ENCODE data around the gene HYDIN. TPM values are rescaled to one million over a fixed set of nuclear protein-coding genes. Genes with fewer than 3 reads are reported as not detected.
A peak's percentile ranks its signal among the peaks of the same experiment; 100 is the strongest.

HYDIN gene
- total RNA-seq (under 1 TPM in 3 of 5 experiments, not detected in 2; 0.13 to 0.89 (median 0.32) TPM), polyA plus RNA-seq (not detected), total RNA-seq (not detected)

DNA sequence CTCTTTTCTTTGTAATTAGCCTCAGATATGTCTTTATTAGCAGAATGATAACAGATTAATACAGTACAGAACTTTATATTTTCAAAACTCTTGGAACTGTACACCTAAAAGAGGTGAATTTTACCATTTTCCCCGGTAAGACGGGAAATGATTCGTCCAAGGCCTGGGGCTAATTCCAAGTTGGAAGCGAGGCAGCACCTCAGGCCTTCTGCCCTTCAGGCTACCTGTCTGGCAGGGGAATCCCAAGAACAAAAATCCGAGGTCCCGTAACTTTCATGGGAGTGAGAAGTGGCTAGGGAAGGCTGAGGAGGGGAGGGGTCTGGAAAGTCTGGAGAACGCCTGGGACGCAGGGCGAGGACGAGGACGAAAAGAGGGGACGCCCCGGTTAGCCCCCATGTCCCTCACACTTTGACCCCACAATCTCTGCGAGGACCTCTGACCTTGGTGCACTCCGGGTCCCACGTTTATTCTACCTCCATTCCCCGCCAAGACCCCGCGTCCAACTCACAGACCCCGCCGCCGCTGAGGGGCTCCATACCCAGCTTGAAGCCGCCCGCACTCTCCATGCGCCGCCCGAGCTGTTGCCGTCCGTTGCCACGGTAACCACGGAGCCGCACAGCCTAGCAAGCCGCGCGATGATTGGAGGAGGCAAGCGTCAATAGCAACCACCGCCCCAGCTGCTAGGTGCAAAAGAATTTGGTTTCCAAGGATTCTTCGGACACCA lies at the start of gene HYDIN:
Gene HYDIN (minus strand): TSS at position 601 of the 724 bp plus-strand sequence. CDS start 43,827 bp downstream, outside the sequence.
- peaks cover 0 to 17% (median 0%) of the 10 kb centered on the region in 3 experiments for H3K9me3 ChIP-seq (ENCODE audit: control insufficient read depth in 2 of 3, low read length in 3 of 3)

DNA sequence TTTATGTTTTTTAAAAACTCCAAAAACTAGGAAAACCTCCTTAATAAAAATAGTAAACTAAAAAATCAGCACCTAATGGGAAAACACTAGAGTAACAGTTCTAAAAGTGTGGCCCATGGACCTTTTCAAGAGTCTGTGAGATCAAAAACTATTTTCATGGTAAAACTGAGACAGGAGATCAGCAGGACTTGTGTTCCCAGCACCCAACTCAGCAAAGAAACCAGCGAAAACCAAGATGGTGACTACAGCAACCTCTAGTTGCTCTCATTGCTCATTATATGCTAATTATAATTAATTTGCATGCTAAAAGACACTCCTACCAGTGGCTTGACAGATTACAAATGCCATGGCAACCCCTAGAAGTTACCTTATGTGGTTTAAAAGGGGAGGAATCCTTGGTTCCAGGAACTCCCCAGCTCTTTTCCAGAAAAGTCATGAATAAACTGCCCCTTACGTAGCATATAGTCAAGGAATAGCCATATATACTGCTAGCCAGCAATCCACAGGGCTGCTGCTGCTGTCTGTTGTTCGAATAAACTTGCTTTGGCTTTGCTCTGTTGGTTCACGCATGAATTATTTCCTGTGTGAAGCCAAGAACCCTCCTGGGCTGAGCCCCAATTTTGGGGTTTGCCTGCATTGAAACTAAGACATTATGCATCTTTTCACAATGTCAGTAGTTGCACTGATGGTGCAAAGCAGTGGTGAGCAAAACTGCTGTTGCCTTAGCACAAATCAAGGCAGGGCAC lies 46.2 kb upstream of the HYDIN start:
- no peaks in the 10 kb centered on the region for H3K27me3 ChIP-seq (ENCODE audit: control insufficient read depth in 2 of 2, insufficient read depth in 2 of 2, low read length in 2 of 2)
- ChIA-PET CTCF (no interaction called here), POLR2A (no interaction called here)
- ATAC-seq, result no peak
- no peak overlapping the region for H3K4me3 ChIP-seq (ENCODE audit: low read length)
- no peaks in the 10 kb centered on the region for H3K4me1 ChIP-seq (ENCODE audit: control insufficient read depth in 2 of 2, insufficient read depth in 2 of 2, low read length in 2 of 2)
- Mint-ChIP-seq H3K27ac (no peak overlapping the region), H3K36me3 (peaks cover 0 to 18% (median 7%) of the 10 kb centered on the region in 5 donors), H3K27me3 (peaks cover 0 to 6% (median 0%) of the 10 kb centered on the region in 5 donors), H3K9me3 (peaks cover 4 to 19% (median 13%) of the 10 kb centered on the region in 11 donors), H3K4me3 (no peak overlapping the region), H3K4me1 (peaks cover 0 to 4% (median 0%) of the 10 kb centered on the region in 7 donors)
- no peaks in the 10 kb centered on the region for H3K36me3 ChIP-seq (ENCODE audit: control insufficient read depth in 2 of 3, insufficient read depth in 3 of 3, low read length in 3 of 3)
- DNase-seq, result no peak
- no peak overlapping the region for H3K27ac ChIP-seq (ENCODE audit: low read depth, low read length)
- intact Hi-C loops (cut with micrococcal nuclease), result no loop called here
- no peaks in the 10 kb centered on the region for H3K9me3 ChIP-seq (ENCODE audit: control insufficient read depth in 2 of 3, low read length in 3 of 3)

More for the DNA sequence above, at the start of gene HYDIN:
- H3K36me3 ChIP-seq (ENCODE audit: control insufficient read depth in 2 of 3, insufficient read depth in 3 of 3, low read length in 3 of 3), result no peaks in the 10 kb centered on the region
- DNase-seq (peak in 3 of 9 donors; percentile 1 to 36 (median 6)), ATAC-seq (no peak)
- peaks cover 0 to 23% (median 7%) of the 10 kb centered on the region in 5 donors for H3K36me3 Mint-ChIP-seq
- H3K4me3 ChIP-seq (ENCODE audit: low read length), result no peak within 1 kb of the TSS
- H3K27ac ChIP-seq (ENCODE audit: low read depth, low read length), result no peak within 1 kb of the TSS
- POLR2A ChIA-PET, result no interaction called here
- intact Hi-C loops (cut with micrococcal nuclease), result no loop called here
- peaks cover 0 to 4% of the 10 kb centered on the region in 2 donors for H3K27me3 ChIP-seq (ENCODE audit: control insufficient read depth in 2 of 2, insufficient read depth in 2 of 2, low read length in 2 of 2)
- H3K4me1 ChIP-seq (ENCODE audit: control insufficient read depth in 2 of 2, insufficient read depth in 2 of 2, low read length in 2 of 2), result no peaks in the 10 kb centered on the region
- H3K9me3 Mint-ChIP-seq, result peaks cover 0 to 75% (median 42%) of the 10 kb centered on the region in 11 donors
- H3K4me1 Mint-ChIP-seq, result peaks cover 0 to 7% (median 0%) of the 10 kb centered on the region in 7 donors
- CTCF ChIA-PET, result no interaction called here
- peaks cover 21 to 52% (median 41%) of the 10 kb centered on the region in 5 donors for H3K27me3 Mint-ChIP-seq
- peak within 1 kb of the TSS in 3 of 10 donors; percentile 10 to 30 (median 15) for H3K4me3 Mint-ChIP-seq
- peak within 1 kb of the TSS in 1 of 9 donors; percentile 51 for H3K27ac Mint-ChIP-seq

DNA sequence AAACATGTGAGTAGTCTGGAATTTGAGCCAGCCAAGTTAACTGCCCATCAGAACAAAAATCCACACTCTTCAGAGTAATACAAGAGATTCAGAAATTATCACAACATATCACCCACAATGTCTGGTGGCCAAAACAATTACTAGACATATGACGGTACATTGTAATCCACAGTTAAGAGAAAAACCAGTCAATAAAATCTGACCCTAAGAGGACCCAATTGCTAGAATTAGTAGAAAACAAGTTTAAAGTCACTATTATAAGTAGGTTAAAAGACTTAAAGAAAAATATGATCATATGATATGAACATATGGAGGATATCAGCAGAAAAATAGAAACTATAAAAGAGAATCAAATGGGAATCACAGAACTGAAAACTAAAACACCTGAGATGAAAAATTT lies 42.9 kb upstream of the HYDIN start:
- DNase-seq, result no peak
- Mint-ChIP-seq H3K4me3 (no peak overlapping the region), H3K27me3 (peaks cover 3 to 33% (median 7%) of the 10 kb centered on the region in 5 donors), H3K9me3 (peaks cover 3 to 15% (median 13%) of the 10 kb centered on the region in 11 donors), H3K27ac (no peak overlapping the region), H3K4me1 (no peaks in the 10 kb centered on the region), H3K36me3 (peaks cover 0 to 24% (median 4%) of the 10 kb centered on the region in 5 donors)
- intact Hi-C loops (cut with micrococcal nuclease), result no loop called here
- no peak overlapping the region for H3K27ac ChIP-seq (ENCODE audit: low read depth, low read length)
- H3K4me1 ChIP-seq (ENCODE audit: control insufficient read depth in 2 of 2, insufficient read depth in 2 of 2, low read length in 2 of 2), result no peaks in the 10 kb centered on the region
- no peak overlapping the region for H3K4me3 ChIP-seq (ENCODE audit: low read length)
- CTCF ChIA-PET, result no interaction called here
- no peak for ATAC-seq
- no peaks in the 10 kb centered on the region for H3K27me3 ChIP-seq (ENCODE audit: control insufficient read depth in 2 of 2, insufficient read depth in 2 of 2, low read length in 2 of 2)
- H3K9me3 ChIP-seq (ENCODE audit: control insufficient read depth in 2 of 3, low read length in 3 of 3), result no peaks in the 10 kb centered on the region
- H3K36me3 ChIP-seq (ENCODE audit: control insufficient read depth in 2 of 3, insufficient read depth in 3 of 3, low read length in 3 of 3), result no peaks in the 10 kb centered on the region
- POLR2A ChIA-PET, result no interaction called here

DNA sequence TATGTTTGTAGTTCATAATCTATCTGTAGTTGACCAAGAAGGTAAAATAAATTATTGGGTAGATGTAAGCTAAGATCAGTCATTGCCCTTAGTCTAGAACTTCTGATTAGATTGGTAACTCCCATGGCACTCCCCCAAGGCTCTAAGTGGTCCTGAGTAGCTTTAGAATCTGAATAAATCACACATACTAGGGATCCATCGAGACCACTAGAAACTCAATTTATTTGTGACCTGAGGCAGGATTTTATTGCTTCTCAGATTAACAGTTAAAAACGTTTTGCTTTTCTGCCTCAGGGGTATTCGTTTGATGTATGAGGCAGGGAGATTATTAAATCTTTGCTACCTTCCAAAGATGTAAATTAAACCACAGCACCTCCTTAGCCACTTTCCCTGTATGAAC lies 33.8 kb upstream of the HYDIN start:
- CTCF ChIA-PET, result no interaction called here
- no peak for ATAC-seq
- Mint-ChIP-seq H3K4me1 (peaks cover 0 to 5% (median 3%) of the 10 kb centered on the region in 7 donors), H3K4me3 (no peak overlapping the region), H3K9me3 (peaks cover 0 to 4% (median 0%) of the 10 kb centered on the region in 11 donors), H3K27me3 (peaks cover 22 to 57% (median 36%) of the 10 kb centered on the region in 5 donors), H3K36me3 (peaks cover 0 to 7% (median 4%) of the 10 kb centered on the region in 5 donors), H3K27ac (no peak overlapping the region)
- no peak overlapping the region for H3K27ac ChIP-seq (ENCODE audit: low read depth, low read length)
- H3K36me3 ChIP-seq (ENCODE audit: control insufficient read depth in 2 of 3, insufficient read depth in 3 of 3, low read length in 3 of 3), result no peaks in the 10 kb centered on the region
- intact Hi-C loops (cut with micrococcal nuclease), result no loop called here
- no peak for DNase-seq
- no peaks in the 10 kb centered on the region for H3K4me1 ChIP-seq (ENCODE audit: control insufficient read depth in 2 of 2, insufficient read depth in 2 of 2, low read length in 2 of 2)
- no peaks in the 10 kb centered on the region for H3K27me3 ChIP-seq (ENCODE audit: control insufficient read depth in 2 of 2, insufficient read depth in 2 of 2, low read length in 2 of 2)
- H3K9me3 ChIP-seq (ENCODE audit: control insufficient read depth in 2 of 3, low read length in 3 of 3), result no peaks in the 10 kb centered on the region
- POLR2A ChIA-PET, result no interaction called here
- no peak overlapping the region for H3K4me3 ChIP-seq (ENCODE audit: low read length)

DNA sequence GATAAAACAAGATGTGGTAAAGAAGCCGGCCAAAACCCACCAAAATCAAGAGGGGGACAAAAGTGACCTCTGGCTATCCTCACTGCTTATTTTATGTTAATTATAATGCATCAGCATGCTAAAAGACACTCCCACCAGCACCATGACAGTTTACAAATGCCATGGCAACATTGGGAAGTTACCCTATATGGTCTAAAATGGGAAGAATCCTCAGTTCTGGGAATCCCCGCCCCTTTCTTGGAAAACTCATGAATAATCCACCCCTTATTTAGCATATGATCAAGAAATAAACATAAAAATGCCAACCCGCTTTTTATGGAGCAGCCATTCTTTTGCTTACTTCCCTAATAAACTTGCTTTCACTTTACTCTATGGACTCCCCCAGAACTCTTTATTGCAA lies 33.1 kb upstream of the HYDIN start:
- no peak overlapping the region for H3K4me3 ChIP-seq (ENCODE audit: low read length)
- ChIA-PET CTCF (no interaction called here), POLR2A (no interaction called here)
- H3K27me3 ChIP-seq (ENCODE audit: control insufficient read depth in 2 of 2, insufficient read depth in 2 of 2, low read length in 2 of 2), result no peaks in the 10 kb centered on the region
- Mint-ChIP-seq H3K4me1 (peaks cover 0 to 11% (median 6%) of the 10 kb centered on the region in 7 donors), H3K27ac (no peak overlapping the region), H3K4me3 (no peak overlapping the region), H3K9me3 (peaks cover 0 to 4% (median 0%) of the 10 kb centered on the region in 11 donors), H3K27me3 (peaks cover 24 to 54% (median 43%) of the 10 kb centered on the region in 5 donors), H3K36me3 (peaks cover 0 to 7% (median 4%) of the 10 kb centered on the region in 5 donors)
- no peaks in the 10 kb centered on the region for H3K4me1 ChIP-seq (ENCODE audit: control insufficient read depth in 2 of 2, insufficient read depth in 2 of 2, low read length in 2 of 2)
- H3K36me3 ChIP-seq (ENCODE audit: control insufficient read depth in 2 of 3, insufficient read depth in 3 of 3, low read length in 3 of 3), result no peaks in the 10 kb centered on the region
- no peak for ATAC-seq
- H3K27ac ChIP-seq (ENCODE audit: low read depth, low read length), result no peak overlapping the region
- DNase-seq, result no peak
- no peaks in the 10 kb centered on the region for H3K9me3 ChIP-seq (ENCODE audit: control insufficient read depth in 2 of 3, low read length in 3 of 3)
- intact Hi-C loops (cut with micrococcal nuclease), result no loop called here

DNA sequence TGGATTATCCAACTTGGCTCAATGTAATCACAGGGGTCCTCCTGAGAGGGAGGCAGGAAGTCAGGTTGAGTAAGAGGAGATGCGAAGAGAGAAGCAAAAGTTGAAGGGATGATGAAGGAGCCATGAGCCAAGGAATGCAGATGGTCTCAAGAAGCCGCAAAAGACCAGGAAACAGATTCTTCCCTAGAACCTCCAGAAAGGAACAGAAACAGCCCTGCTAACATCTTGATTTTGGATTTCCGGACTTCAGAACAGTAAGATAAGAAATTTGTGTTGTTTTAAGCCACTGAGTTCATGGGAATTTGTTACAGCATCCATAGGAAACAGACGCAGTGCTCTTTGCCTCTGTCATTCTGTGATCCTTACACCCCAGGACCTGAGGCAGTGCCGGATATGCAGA lies 31.9 kb upstream of the HYDIN start:
- Histone ChIP-seq H3K4me1 (ENCODE audit: control insufficient read depth in 2 of 2, insufficient read depth in 2 of 2, low read length in 2 of 2) (no peaks in the 10 kb centered on the region), H3K27me3 (ENCODE audit: control insufficient read depth in 2 of 2, insufficient read depth in 2 of 2, low read length in 2 of 2) (no peaks in the 10 kb centered on the region), H3K36me3 (ENCODE audit: control insufficient read depth in 2 of 3, insufficient read depth in 3 of 3, low read length in 3 of 3) (no peaks in the 10 kb centered on the region), H3K9me3 (ENCODE audit: control insufficient read depth in 2 of 3, low read length in 3 of 3) (no peaks in the 10 kb centered on the region), H3K4me3 (ENCODE audit: low read length) (no peak overlapping the region), H3K27ac (ENCODE audit: low read depth, low read length) (no peak overlapping the region)
- peaks cover 0 to 4% (median 0%) of the 10 kb centered on the region in 11 donors for H3K9me3 Mint-ChIP-seq
- ATAC-seq, result no peak
- H3K27me3 Mint-ChIP-seq, result peaks cover 24 to 50% (median 41%) of the 10 kb centered on the region in 5 donors
- CTCF ChIA-PET, result no interaction called here
- H3K27ac Mint-ChIP-seq, result no peak overlapping the region
- intact Hi-C loops (cut with micrococcal nuclease), result no loop called here
- peaks cover 0 to 11% (median 6%) of the 10 kb centered on the region in 7 donors for H3K4me1 Mint-ChIP-seq
- no peak for DNase-seq
- peaks cover 0 to 6% (median 4%) of the 10 kb centered on the region in 5 donors for H3K36me3 Mint-ChIP-seq
- H3K4me3 Mint-ChIP-seq, result no peak overlapping the region
- POLR2A ChIA-PET, result no interaction called here

Data from naive thymus-derived CD4-positive, alpha-beta T cell (primary cell).